ENCODE measurements around the gene RNF220. TPM values are rescaled to one million over a fixed set of nuclear protein-coding genes. Genes with fewer than 3 reads are reported as not detected.
A peak's percentile ranks its signal among the peaks of the same experiment; 100 is the strongest.

RNF220 gene
- total RNA-seq, 1 donor from 2014 or later: 74.0 TPM

DNA sequence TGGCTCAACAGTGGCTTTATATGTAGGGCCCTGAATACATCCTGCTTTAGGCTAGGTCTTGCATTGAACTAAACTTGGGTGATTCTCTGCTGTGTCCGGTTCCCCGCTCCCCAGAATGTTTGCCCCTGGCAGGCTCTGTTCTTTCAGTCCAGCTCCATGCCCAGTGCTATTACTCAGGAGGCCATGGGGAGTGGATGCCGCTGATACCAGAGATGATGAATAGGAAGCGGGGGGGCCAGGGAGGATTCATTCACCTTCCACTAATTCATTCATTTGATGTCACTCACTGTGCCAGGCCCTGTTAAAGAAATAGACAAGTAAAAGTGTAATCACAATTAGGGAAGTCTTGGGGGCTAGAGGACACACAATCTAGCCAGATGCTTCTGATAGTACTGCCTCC lies 185.4 kb downstream of the RNF220 start:
- no peak for DNase-seq

DNA sequence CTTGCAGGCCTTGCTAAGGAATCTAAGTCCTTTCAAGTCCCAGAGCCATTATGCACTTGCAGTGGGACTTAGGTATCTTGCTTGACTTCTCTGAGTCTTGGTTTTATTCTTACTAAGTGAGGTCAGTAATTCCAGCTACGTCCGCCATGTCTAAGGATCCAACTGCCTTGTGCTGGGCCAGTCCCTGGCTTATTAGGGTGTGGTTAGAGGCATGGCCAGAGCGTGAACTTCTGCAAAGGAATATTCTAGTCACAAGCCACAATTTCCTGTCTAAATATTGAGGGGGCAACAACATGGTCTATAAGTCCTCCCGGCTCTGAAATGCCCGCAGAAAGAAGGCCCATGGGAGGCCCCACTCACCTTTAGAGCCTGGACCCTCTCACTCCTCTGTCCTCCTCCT lies 186.3 kb downstream of the RNF220 start:
- DNase-seq: no peak

DNA sequence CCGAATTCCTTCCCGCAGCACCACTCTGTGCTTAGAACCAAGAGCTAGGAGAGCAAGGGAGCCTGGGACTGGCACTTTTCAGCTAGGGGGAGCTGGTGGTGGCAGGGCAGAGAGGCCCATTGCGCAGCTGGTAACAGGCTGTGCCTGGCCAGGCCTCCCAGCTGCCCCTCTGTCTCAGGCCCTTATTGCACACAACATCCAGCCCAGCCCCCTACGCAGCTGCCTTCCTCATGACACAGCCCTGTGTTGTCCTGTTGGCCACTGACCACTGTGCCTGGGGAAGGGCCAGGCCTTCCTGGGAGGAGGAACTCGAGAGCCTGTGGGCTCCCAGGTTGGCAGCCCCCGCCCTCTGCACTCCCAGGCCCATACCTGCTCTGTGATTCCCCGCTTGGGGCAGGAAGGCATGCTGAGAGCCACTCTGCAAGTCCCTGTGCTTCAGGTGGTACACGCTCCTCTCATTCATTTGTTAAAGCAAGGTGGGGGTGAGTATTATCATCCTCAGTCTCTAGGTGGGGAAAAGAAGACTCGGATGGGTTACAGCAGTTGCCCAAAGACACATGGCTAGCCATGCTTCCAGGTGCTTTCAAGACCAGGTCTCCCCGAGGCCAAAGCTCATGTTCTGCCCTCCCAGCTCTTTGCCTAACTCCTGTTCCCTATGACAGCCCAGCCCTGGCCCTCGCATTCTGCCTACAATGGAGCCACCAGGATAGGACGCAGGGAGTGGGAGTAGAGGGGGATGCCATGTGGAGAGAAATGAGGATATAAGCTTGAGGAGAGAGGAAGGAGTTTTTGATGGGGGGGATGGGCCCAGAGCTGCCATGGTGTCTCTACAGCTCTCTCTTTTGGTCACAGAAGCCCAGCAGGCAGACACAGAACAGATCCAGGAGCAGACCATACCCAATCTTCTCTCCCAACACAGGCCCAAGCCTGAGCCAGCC lies 187.4 kb downstream of the RNF220 start:
- DNase-seq: no peak

DNA sequence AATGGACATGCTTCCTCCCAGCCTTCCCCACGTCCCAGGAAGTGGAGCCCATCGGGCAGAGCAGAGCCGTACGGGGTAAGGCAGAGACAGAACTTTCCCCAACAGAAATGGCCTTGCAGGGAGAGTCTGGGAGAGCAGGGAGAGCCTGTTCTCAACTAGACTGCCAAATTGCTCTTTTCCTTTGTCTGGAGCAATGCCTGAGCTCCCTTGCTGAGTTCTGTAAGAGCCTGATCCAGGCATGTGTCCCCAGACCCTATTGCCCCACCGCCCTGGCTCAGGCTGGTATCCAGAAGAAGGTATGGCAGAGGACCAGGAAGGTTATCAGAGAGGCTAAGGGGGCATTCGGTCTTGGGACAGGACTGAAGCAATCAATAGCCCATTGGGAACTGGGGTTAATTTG lies 189.3 kb downstream of the RNF220 start:
- no peak for DNase-seq

DNA sequence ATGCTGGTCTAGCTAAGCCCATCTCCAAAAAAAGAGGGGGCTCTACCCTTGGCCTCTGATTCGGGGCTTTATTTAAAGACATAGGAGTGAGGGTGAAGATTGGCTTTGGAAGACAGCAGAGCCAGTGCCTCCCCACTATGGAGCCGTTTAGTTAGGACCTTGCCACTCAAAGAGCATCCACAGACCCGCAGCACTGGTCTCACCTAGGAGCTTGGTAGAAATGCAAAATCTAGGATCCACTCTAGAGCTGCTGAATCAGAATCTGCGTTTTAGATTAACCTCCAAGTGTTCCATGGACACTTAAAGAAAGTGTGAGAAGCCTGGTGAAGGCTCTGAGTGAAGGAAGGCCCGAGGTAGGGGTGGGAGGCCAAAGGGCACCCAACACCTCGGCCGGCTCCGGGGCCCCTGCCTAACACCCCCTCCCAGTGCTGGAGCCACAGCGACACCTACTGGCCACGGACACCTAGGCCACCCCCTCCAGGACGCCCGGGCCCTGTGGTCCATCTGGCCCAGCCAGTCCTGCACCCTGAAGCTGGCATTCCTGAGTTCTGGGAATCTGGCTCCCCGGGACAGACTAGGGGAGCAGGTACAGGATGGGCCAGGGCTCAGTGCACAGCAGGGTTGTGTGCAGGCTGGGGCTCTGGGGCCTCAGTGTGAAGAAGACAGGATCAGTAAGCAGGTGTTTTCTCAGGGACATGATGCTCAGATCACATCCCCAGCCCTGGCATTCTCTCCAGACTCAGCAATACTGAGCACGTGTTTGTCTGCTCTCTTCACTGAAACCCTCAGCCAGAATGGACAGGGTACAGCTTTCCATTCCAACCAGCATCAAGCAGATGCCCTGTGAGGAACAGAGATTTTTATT lies 190.0 kb downstream of the RNF220 start:
- peak; percentile 77 for DNase-seq

DNA sequence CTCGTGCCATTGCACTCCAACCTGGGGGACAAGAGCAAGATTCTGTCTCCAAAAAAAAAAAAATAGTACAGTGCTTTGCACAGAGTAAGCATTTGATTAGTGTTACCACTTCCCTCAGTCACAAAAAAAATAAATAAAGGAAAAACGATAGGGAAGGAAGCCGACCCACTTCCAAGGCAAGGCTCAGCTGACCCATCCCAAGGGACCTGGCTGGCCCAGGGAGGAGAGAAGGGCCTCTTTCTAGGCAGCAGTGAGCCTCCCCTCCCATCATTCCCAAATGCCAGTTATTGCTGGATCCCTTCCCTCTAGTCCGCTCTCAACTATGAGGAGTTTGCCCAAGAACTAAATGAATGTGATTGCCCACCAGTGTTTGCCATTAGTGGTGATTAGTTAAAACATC lies 191.5 kb downstream of the RNF220 start:
- no peak for DNase-seq

DNA sequence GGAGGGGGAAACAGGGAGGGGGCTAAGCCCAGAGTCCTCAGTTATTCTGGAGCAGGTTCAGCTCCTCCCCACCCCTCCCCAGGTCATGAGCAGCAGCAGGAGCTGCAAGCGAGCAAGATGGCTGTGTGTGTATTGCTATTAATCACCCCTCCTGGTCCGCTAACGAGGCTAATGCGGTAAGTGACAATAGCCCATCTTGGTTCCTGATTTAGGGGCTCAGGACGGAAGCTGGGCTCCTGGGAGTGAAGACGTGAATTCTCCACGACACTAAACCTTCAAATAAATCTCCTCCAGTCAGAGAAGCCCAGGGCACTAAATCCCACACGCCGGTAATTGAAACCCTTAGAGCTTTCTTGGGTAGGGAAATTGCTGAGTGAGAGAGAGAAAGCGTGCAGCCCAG lies 193.1 kb downstream of the RNF220 start:
- DNase-seq: no peak

DNA sequence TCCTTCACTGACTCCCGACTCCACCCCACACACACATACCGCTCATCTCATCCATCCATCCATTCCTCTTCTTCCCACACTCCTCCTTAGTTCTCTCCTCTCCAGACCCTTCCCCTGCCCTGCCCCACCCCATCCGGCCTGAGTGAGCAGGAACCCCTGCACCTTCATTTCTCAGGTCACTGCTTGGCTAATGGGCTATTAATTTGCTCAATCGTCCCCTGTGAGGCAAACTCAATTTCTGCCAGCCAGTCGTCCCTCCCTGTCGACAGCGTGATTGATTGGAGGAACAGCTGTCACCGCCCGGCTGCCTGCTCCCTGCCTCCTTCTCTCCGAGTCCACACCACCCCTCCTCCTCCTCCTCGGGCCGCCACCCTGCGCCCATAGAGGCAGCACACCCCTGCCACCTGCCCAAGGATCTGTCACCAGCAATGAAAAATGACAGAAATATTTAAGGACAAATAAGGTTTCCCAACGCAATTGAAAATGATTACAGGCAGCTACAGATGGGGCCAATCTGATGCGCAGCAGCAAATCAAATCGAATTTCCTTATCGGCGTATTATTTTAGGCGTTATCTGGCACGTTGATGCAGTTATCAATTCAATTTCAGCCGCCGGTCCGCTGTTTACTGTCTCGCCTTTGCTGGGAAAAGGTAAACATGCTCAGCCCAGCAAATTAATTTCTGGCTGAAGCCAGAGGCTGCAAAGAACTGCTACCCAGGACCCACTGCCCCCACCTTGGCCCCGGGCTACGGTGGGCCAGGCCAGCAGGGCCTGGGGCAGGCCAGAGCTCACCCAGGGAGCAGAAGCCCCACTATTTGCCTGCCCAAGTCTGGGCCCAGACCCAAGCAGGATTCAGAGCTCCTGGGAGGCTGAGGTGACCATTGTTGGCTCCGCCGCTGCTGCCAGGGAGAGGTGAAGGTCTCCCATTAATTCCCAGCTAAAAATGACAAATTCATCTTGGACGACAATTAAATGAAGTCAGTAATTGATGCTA lies 197.9 kb downstream of the RNF220 start:
- DNase-seq: no peak

DNA sequence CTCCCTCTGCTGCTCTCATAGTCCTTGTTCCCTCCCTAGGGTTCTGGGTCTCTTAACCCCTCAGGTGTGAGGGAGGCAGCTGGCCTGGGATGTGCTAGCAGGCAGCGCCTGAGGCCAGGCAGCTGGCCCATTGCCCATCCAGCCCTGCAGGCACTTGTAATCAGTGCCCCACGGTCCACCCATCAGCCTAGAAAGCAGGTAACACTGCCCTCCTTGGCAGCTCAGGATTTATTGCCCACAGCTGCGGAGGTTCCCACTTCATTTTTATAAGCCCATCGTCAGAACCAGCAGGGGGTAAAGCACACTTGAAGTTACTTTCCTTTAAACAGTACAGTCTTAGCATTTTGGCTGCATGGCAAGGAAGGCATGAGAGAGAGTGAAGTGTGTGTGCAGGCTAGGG lies 198.7 kb downstream of the RNF220 start:
- no peak for DNase-seq

DNA sequence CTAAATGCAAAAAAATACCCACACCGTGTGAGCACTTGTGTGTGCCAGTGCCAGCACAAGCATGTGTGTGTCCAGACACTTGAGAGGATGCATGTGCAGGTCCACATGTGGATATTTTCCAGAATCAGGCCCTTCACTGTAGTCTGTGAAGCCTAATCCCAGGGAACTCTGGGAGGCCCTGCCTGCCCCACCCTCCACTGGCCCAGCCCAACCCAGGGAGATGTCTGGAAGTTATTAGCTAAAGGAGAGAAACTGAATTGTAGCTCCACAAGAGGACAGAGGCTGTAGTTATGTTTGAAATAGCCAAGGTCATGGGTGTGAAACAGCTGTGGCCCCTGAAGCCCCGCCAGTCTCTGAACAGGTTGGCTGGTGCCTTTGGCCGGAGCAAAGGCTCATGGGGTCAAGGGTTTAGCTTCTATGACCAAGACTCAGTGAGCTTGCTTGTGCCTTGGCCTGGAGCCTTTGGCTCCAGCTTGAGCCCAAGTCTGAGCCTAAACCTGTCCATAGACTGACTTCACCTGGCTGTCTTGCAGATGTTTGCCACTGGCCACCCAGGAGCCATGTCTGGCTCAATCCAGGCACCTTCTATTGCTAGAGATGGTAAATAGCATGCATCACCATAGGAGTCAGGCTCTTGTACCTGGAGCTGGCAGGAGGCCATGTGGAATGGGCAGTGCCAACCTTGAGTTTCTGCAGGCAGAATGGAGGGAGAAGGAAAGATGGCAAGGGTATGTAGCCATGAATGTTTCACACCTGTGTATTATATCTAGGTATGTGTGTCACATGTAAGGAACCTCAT lies 199.3 kb downstream of the RNF220 start:
- DNase-seq: no peak

DNA sequence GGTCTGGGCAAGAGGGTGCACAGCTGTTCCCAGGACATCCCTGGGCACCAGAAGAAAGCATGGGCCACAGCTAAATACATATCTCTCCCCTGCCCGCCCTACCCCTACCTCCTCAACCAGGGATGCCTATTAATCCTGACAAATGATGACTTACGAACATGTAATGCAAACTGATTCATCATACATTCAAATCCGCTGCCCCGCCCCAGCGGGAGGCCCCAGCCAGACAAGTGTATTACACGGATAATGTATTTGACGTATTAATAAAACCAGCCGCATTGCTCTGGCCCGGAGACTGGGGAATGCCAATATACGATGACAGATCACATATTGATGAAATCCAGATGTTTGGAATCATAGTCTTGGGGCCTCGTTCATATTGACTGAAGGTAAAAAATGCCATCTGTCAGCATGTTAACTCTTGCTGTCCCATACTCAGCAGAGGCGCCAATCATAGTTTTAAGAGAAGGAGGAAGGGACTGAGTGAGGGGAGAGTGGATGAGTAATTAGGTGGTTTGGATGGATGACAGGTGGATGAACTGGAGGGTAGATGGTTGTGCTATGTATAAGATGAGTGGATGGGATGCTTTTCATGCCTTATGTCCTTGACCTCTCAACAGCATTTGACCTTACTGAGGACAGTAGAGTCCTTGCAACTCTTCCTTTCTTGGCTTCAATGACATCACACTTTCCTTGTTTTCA lies 201.0 kb downstream of the RNF220 start:
- no peak for DNase-seq

DNA sequence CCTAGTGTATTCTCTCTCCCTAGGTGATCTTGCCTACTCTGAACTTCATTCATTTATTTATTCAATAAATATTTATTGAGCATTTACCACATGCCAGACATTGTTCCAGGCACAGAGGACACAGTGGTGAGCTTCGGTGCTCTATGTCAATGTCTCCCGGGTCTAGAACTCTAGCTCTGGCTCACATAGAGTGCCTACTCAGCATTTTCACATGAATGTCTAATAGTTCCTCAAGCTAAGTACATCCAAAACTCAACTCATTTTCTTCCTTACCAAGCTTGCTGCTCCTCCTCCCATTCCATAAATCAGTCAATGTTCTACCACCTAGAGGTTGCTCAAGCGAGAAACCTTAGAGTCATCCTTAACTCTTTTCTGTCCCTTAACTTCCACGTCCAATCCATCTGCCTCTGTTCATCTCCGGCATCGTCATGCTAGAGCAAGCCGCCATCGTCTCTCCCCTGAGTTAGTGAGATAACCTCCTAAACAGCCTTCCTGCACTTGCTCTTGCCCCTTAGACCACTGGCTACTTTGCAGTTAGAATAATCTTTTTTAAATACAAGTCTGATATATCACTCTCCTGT lies 201.7 kb downstream of the RNF220 start:
- no peak for DNase-seq

DNA sequence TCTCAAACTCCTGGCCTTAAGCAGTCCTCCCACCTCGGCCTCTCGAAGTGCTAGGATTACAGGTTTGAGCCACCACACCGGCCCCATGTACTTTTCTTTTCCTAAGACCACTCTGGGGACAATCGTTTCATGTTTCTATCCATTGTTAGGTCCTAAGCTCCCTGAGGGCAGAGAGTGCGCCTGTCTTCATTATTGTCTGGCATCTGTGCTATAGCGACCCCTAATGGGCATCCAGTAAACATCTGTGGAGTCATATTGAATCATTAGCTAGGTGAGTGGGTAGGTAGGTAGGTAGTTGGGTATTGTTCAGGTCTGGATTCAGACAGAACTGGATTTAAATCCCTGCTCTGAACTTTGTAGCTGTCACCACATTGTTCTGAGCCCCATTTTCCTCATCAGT lies 203.1 kb downstream of the RNF220 start:
- DNase-seq: peak; percentile 27

DNA sequence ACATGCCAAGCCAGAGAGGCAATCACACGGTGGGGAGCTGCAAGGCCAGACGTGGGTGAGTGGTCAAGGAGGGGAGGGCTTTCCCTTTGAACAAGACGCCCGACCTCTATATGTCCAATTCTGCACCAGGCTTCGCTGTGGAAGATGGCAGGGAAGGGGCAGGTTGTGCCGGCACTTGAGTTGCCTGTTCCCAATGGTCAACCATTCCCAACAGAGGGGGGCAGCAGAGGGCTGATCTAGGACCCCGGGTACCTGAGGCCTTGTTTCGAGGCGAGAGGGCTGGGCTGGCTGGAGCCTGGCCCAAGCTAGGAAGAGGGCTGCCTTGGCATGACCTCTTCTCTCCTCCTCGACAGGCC lies 204.3 kb downstream of the RNF220 start:
- peak; percentile 52 for DNase-seq

DNA sequence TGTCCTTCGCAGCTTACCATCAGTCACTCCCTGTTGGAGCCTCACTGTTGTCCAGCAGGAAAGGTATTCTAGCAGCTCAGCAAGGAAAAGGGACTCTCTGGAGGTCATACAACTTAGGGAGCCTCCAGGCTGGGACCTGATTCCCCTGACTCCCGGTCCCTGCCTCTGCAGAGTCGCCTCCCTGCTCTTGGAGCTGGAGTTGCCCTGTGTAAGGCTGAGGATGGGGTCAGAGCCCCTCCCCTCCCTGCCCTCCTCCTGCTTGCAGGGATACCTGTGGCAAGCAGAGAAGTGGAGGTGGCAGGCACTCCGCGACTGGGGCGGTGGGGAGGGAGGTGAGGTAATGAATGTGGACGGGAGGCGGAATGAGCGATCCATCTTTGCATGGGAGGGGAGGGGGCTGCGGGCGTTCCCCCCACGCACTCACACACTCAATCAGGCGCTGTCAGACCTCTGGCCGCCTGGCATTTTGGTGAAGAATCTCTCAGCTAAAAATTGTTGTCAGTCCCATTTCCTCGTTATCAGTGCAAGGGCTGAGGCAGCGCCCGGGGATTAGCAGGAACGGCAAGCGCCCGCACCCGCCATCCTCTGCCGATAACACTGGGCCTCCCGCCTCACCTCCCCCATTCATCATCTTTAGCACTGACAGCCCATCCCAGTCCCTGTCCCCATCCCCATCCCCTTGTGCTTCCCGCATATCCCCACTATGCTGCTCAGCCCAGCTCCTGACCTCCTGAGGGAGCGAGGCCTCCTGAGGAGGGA lies 204.9 kb downstream of the RNF220 start:
- no peak for DNase-seq

DNA sequence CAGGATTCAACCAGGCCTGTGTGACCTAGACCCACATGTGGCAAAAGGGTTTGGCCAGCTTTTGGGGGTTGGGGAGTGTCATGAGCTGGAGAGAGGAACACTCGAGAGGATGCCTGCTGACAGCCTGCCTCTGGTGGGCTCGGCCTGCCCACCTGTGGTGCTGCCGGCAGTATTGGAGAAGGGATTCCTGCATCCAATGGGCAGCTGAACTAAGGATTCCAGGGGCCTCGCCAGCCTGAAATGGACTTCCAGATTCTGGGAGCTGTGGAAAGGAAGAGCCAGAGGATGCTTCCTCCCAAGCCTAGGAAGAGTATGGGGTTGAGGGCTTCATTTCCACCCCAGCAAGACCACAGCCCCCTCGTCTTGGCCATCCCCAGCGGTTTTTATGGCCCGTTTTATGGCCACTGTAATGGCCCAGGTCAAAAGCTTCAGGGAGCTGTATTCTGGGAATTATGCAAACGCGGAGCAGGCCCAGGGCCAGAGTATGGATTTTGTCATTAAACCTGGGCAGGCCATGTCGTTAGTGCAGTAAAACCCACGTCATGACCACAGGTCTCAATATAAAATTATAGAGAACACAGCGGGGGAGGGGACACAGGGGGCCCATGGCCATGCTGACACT lies 205.6 kb downstream of the RNF220 start:
- no peak for DNase-seq

DNA sequence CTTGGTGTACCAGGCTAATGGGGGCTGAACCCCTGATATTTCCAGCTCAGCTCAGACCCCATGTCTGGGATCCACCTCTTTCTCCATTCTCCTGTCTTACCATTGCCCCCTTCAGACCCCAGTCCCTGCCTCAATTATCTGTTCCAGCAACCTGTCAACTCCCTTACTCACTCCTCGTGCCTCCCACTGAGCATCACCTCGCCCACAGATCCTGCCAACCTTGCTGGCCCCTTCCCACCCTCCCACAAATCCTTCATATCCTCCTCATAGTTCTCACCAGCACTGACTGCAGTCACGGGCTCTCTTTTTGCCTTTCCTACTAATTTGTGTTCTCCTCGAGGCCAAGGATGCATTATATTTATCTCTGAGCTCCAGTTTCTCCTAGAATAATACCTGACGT lies 206.4 kb downstream of the RNF220 start:
- no peak for DNase-seq

DNA sequence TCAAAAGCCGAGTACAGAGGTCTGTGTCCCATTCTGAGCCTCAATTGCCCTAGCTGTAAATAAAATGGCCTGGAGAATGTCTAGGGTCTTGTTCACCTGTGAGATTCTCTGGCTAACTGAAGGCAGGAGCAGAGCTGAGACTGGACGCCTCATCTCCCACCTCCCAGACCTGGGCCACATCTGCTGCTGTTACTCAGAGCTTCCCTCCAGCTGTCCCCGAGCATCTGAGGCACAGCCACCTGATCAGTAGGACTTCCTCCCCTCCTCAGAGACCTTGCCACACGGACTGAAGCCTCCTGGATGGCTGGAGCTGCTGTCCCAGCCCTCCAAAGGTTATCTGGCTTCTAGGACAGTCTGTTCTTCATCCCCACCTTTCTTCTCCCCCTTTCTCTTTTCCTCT lies 206.8 kb downstream of the RNF220 start:
- DNase-seq: no peak

DNA sequence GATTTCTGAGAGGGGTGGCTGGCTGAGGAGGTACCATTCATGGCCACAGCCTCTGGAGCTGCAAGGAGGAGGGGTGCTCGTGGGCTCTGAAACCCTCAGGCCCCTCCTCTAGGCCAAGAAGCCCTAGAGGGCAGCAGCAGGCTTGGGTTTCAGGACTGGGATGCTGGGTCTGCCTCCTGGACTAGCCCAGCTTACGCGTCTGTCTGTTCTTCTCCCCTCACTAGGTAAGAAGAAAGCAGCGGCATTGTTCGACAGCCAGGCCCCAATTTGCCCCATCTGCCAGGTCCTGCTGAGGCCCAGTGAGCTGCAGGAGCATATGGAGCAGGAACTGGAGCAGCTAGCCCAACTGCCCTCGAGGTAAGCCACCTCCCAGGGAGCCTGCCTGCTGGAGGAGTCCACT lies 208.9 kb downstream of the RNF220 start:
- no peak for DNase-seq
